GM19351 (cell line): ENCODE data around the gene PTPRM.
"Not testable (repeated sequence)": the region's sequence is repeated elsewhere in the genome, so short reads cannot be mapped to it uniquely, and the experiment has no call there.

ENCODE experiments used
- ATAC-seq: cut with Tn5 transposase; IDR thresholded peaks from one replicate; pipeline ENCODE4 v1.9.1; 2021; ENCODE audit warnings: mild to moderate bottlenecking, moderate library complexity; ENCODE audit not compliant: unreplicated experiment

Gene PTPRM

GRCh38 chr18:8435376-8435775, 868.3 kb downstream of the PTPRM start:
- ATAC-seq, result no peak

- ATAC-seq, result no peak
These were observed 871.9 kb downstream of the PTPRM start for GRCh38 chr18:8439055-8439454.

- ATAC-seq, result no peak
These were observed 876.4 kb downstream of the PTPRM start for GRCh38 chr18:8443505-8443904.

GRCh38 chr18:8446936-8447335, 879.8 kb downstream of the PTPRM start:
- ATAC-seq, result not testable (repeated sequence)

GRCh38 chr18:8448130-8448529, 881.0 kb downstream of the PTPRM start:
- no peak for ATAC-seq

GRCh38 chr18:8450013-8450412, 882.9 kb downstream of the PTPRM start:
- no peak for ATAC-seq

- no peak for ATAC-seq
These were observed 884.0 kb downstream of the PTPRM start for GRCh38 chr18:8450898-8451665.

- no peak for ATAC-seq
These were observed 886.4 kb downstream of the PTPRM start for GRCh38 chr18:8453528-8453927.

- ATAC-seq, result no peak
These were observed 887.0 kb downstream of the PTPRM start for GRCh38 chr18:8454136-8454535.

- ATAC-seq, result no peak
These were observed 888.8 kb downstream of the PTPRM start for GRCh38 chr18:8455661-8456614.
